HCT116 (cell line): ENCODE data around the gene AMOT. TPM values are rescaled to one million over a fixed set of nuclear protein-coding genes. Genes with fewer than 3 reads are reported as not detected.

Experiments used
- ATAC-seq: fragments of 200-7000 bp; cut with Tn5 transposase; 2 replicates; pipeline ENCODE4 v1.9.1; 2020; ENCODE audit warnings: mild to moderate bottlenecking, moderate library complexity
- BruUV-seq: library from RNA; stranded (reverse); fragments of 400-500 nt; replicated peaks from 2 replicates; lab custom pipeline; 2021; lab: Mats Ljungman, UMichigan
- CTCF ChIA-PET: fragments of 300-600 bp; sonication (Branson Sonifier 250); formaldehyde crosslinking; loops from one replicate; lab custom pipeline; 2021; ENCODE audit warnings: antibody characterized with exemption; lab: Charles Lee
- POLR2A ChIA-PET: fragments of 300-600, 350-600 bp; sonication (Branson Sonifier 250); formaldehyde crosslinking; loops from one replicate; lab custom pipeline; 2021; ENCODE audit warnings: antibody characterized with exemption; lab: Charles Lee
- RAD21 ChIA-PET, 2 experiments: fragments of 300-600 bp; sonication (Branson Sonifier 250); formaldehyde crosslinking; loops; one replicate each; lab custom pipeline; 2023; ENCODE audit warnings: low total read pairs in 2 of 2; ENCODE audit not compliant: uncharacterized antibody in 2 of 2, unreplicated experiment in 2 of 2, low non-redundant PET in 1 of 2; lab: Charles Lee
- DNase-seq: peaks from one replicate; pipeline ENCODE4 v3.0.0-alpha.2; 2010; ENCODE audit warnings: low read depth, low spot score
- H2AFZ ChIP-seq: fragments of 200-600 bp; shearing (Covaris generic), sonication (generic); 2 replicates; pipeline ENCODE4 v1.6.1; 2017; ENCODE audit warnings: low read depth, mixed run types, mixed read lengths, antibody characterized with exemption, low read length; ENCODE audit not compliant: poor library complexity, severe bottlenecking
- H3K27ac ChIP-seq: 2 replicates; pipeline ENCODE4 v1.5.1; 2012; ENCODE audit warnings: low read depth, low read length
- H3K27me3 ChIP-seq: fragments of 200-600 bp; sonication (generic); 2 replicates; pipeline ENCODE4 v1.6.1; 2016; ENCODE audit warnings: mixed run types, low read length, mixed read lengths; ENCODE audit not compliant: insufficient read depth
- H3K36me3 ChIP-seq, 2 experiments: fragments of 200-500 bp in 1 of 2; fragments of 200-600 bp in 1 of 2; sonication (Bioruptor generic) in 1 of 2; sonication (generic) in 1 of 2; 2 replicates each; pipeline versions ENCODE4 v1.5.1 to v1.6.1; 2014 to 2016; ENCODE audit warnings: low read length in 2 of 2, inconsistent platforms in 1 of 2, mixed read lengths in 1 of 2, mixed run types in 1 of 2; ENCODE audit not compliant: insufficient read depth in 2 of 2, control insufficient read depth in 1 of 2
- H3K4me1 ChIP-seq, 2 experiments: fragments of 200-600 bp in 1 of 2; sonication (generic) in 1 of 2; 2 replicates each; pipeline versions ENCODE4 v1.5.1 to v1.6.1; 2012 to 2017; ENCODE audit warnings: low read length in 2 of 2, inconsistent platforms in 1 of 2, mild to moderate bottlenecking in 1 of 2, mixed read lengths in 1 of 2, mixed run types in 1 of 2, moderate library complexity in 1 of 2; ENCODE audit not compliant: insufficient read depth in 2 of 2, control insufficient read depth in 1 of 2
- H3K4me2 ChIP-seq: fragments of 200-600 bp; sonication (generic); 2 replicates; pipeline ENCODE4 v1.6.1; 2017; ENCODE audit warnings: mixed run types, low read length, mixed read lengths
- H3K4me3 ChIP-seq, 2 experiments: fragments of 200-600 bp in 1 of 2; sonication (generic) in 1 of 2; replicated peaks in 1 of 2; 2 replicates each; pipeline ENCODE4 v1.5.1; 2011 to 2016; ENCODE audit warnings: low read length in 2 of 2, control low read depth in 1 of 2, low read depth in 1 of 2, mild to moderate bottlenecking in 1 of 2, mixed read lengths in 1 of 2, mixed run types in 1 of 2
- H3K79me2 ChIP-seq: fragments of 200-600 bp; sonication (generic); 2 replicates; pipeline ENCODE4 v1.6.1; 2017; ENCODE audit warnings: mild to moderate bottlenecking, mixed run types, low read length, moderate library complexity, mixed read lengths; ENCODE audit not compliant: insufficient read depth
- H3K9ac ChIP-seq: fragments of 200-600 bp; sonication (generic); 2 replicates; pipeline ENCODE4 v1.6.1; 2016; ENCODE audit warnings: low read length, mixed read lengths
- H3K9me2 ChIP-seq: fragments of 200-600 bp; sonication (generic), shearing (Covaris generic); 2 replicates; pipeline ENCODE4 v1.6.1; 2017; ENCODE audit warnings: mixed run types, mild to moderate bottlenecking, moderate library complexity; ENCODE audit not compliant: insufficient read depth
- H3K9me3 ChIP-seq, 2 experiments: fragments of 200-500 bp in 1 of 2; fragments of 200-600 bp in 1 of 2; sonication (Bioruptor generic) in 1 of 2; sonication (generic) in 1 of 2; 2 replicates each; pipeline ENCODE4 v1.6.1; 2014 to 2017; ENCODE audit warnings: low read length in 2 of 2, mixed read lengths in 2 of 2, inconsistent platforms in 1 of 2, low read depth in 1 of 2, mild to moderate bottlenecking in 1 of 2, mixed run types in 1 of 2, moderate library complexity in 1 of 2; ENCODE audit not compliant: control insufficient read depth in 1 of 2, insufficient read depth in 1 of 2
- H4K20me1 ChIP-seq: fragments of 200-600 bp; sonication (generic), shearing (Covaris generic); 2 replicates; pipeline ENCODE4 v1.6.1; 2017; ENCODE audit warnings: mixed run types, mild to moderate bottlenecking, moderate library complexity; ENCODE audit not compliant: insufficient read depth
- CBX3 ChIP-seq: IDR thresholded peaks from 2 replicates; pipeline ENCODE4 v1.6.1; 2012; ENCODE audit warnings: low read depth
- CEBPB ChIP-seq: IDR thresholded peaks from 2 replicates; pipeline ENCODE4 v1.6.1; 2012; ENCODE audit warnings: low read depth
- EGR1 ChIP-seq: IDR thresholded peaks from 2 replicates; pipeline ENCODE4 v1.6.1; 2012; ENCODE audit warnings: low read depth
- ELF1 ChIP-seq: IDR thresholded peaks from 2 replicates; pipeline ENCODE4 v1.6.1; 2012; ENCODE audit warnings: low read depth, borderline replicate concordance
- EZH2phosphoT487 ChIP-seq: fragments of 200-600 bp; IDR thresholded peaks from 2 replicates; pipeline ENCODE4 v1.6.1; 2018; ENCODE audit warnings: antibody characterized with exemption, borderline replicate concordance
- MAX ChIP-seq: IDR thresholded peaks from 2 replicates; pipeline ENCODE4 v1.6.1; 2012
- RAD21 ChIP-seq: IDR thresholded peaks from 2 replicates; pipeline ENCODE4 v1.6.1; 2012; ENCODE audit warnings: low read depth, mild to moderate bottlenecking
- SIN3A ChIP-seq: IDR thresholded peaks from 2 replicates; pipeline ENCODE4 v1.6.1; 2012; ENCODE audit warnings: low read depth
- SP1 ChIP-seq: IDR thresholded peaks from 2 replicates; pipeline ENCODE4 v1.6.1; 2012; ENCODE audit warnings: low read depth
- SRF ChIP-seq: IDR thresholded peaks from 2 replicates; pipeline ENCODE4 v1.6.1; 2012; ENCODE audit warnings: low read depth
- ZFX ChIP-seq: fragments of 450-650 bp; IDR thresholded peaks from 2 replicates; pipeline ENCODE4 v1.6.1; 2017
- ZNF274 ChIP-seq: fragments of 200-500 bp; sonication (Bioruptor generic); IDR thresholded peaks from 2 replicates; pipeline ENCODE4 v1.6.1; 2014; ENCODE audit warnings: mild to moderate bottlenecking, low read depth, low read length, inconsistent platforms
- intact Hi-C: fragments of 100-400 bp; cut with micrococcal nuclease; formaldehyde crosslinking; loops from 2 replicates; pipeline ENCODE4 v1.10.0; 2022
- total RNA-seq: library from RNA; stranded (reverse); gene quantifications from one replicate; pipeline ENCODE4 v1.2.1, GENCODE V29; 2021; ENCODE audit not compliant: unreplicated experiment

AMOT gene
- total RNA-seq, 1 experiment from 2014 or later: 7.7 TPM

- H3K9ac ChIP-seq: no peak overlapping the region
- no TSS peak for BruUV-seq
- no peaks in the 10 kb centered on the region for H3K9me3 ChIP-seq
- H2AFZ ChIP-seq: no peak overlapping the region
- H3K27me3 ChIP-seq: no peaks in the 10 kb centered on the region
- no peak overlapping the region for H3K4me2 ChIP-seq
- H3K36me3 ChIP-seq: no peaks in the 10 kb centered on the region
- H3K79me2 ChIP-seq: no peaks in the 10 kb centered on the region
- ATAC-seq: no peak
- CTCF ChIA-PET: no interaction called here
- no peak overlapping the region for H3K4me3 ChIP-seq
- no peak overlapping the region for H3K27ac ChIP-seq
- H3K9me2 ChIP-seq: no peaks in the 10 kb centered on the region
- no peaks in the 10 kb centered on the region for H3K4me1 ChIP-seq
- TF ChIP-seq EZH2phosphoT487: no peak
- TF ChIP-seq RAD21: peak; percentile 6; the same call in 1 of the 2 replicates
- TF ChIP-seq CEBPB: no peak
- H4K20me1 ChIP-seq: no peaks in the 10 kb centered on the region
- RAD21 ChIA-PET: no interaction called here
- intact Hi-C loops: no loop called here
- DNase-seq: no peak
- POLR2A ChIA-PET: no interaction called here
Observed at GRCh38 chrX:112874175-112874574, 33.5 kb upstream of the AMOT start.

- no peak overlapping the region for H3K4me3 ChIP-seq
- H4K20me1 ChIP-seq: no peaks in the 10 kb centered on the region
- H3K4me2 ChIP-seq: no peak overlapping the region
- no peak overlapping the region for H2AFZ ChIP-seq
- RAD21 ChIA-PET: no interaction called here
- TF ChIP-seq ZNF274 (no peak), SIN3A (no peak), MAX (no peak), SRF (no peak), ELF1 (no peak), ZFX (no peak), RAD21 (no peak), SP1 (no peak), EGR1 (no peak), CBX3 (no peak)
- no peaks in the 10 kb centered on the region for H3K36me3 ChIP-seq
- POLR2A ChIA-PET: no interaction called here
- DNase-seq (no peak), ATAC-seq (no peak)
- no peaks in the 10 kb centered on the region for H3K9me2 ChIP-seq
- no TSS peak for BruUV-seq
- no peaks in the 10 kb centered on the region for H3K79me2 ChIP-seq
- peaks cover 0 to 3% of the 10 kb centered on the region in 2 experiments; a peak in 1 of 4 replicates for H3K4me1 ChIP-seq
- CTCF ChIA-PET: no interaction called here
- H3K27me3 ChIP-seq: no peaks in the 10 kb centered on the region
- intact Hi-C loops: no loop called here
- H3K9ac ChIP-seq: no peak overlapping the region
- H3K9me3 ChIP-seq: no peaks in the 10 kb centered on the region
- no peak overlapping the region for H3K27ac ChIP-seq
Observed at GRCh38 chrX:112868586-112868985, 28.0 kb upstream of the AMOT start.
